Left hindlimb (tissue), 1 donor: ENCODE data around the gene TENM4.

Experiments used
- DNase-seq: peaks from one replicate; pipeline ENCODE4 v3.0.0-alpha.2; 2018

The TENM4 gene

GRCh38 chr11:79045800-79046304 lies 395.0 kb downstream of the TENM4 start:
- no peak for DNase-seq

- no peak for DNase-seq
Measured at GRCh38 chr11:79045018-79045799, 395.6 kb downstream of the TENM4 start.

- DNase-seq, result no peak
Measured at GRCh38 chr11:79044201-79044600, 396.6 kb downstream of the TENM4 start.

- DNase-seq, result no peak
Measured at GRCh38 chr11:79043726-79044125, 397.1 kb downstream of the TENM4 start.

- DNase-seq, result no peak
Measured at GRCh38 chr11:79042824-79043223, 398.0 kb downstream of the TENM4 start.

GRCh38 chr11:79040348-79040747 lies 400.5 kb downstream of the TENM4 start:
- no peak for DNase-seq

- no peak for DNase-seq
Measured at GRCh38 chr11:79039122-79039521, 401.7 kb downstream of the TENM4 start.

GRCh38 chr11:79035881-79036280 lies 404.9 kb downstream of the TENM4 start:
- DNase-seq, result no peak

GRCh38 chr11:79033833-79034232 lies 407.0 kb downstream of the TENM4 start:
- no peak for DNase-seq

- no peak for DNase-seq
Measured at GRCh38 chr11:79030448-79030847, 410.4 kb downstream of the TENM4 start.

- no peak for DNase-seq
Measured at GRCh38 chr11:79028225-79028624, 412.6 kb downstream of the TENM4 start.

- DNase-seq, result no peak
Measured at GRCh38 chr11:79026803-79027445, 413.9 kb downstream of the TENM4 start.

GRCh38 chr11:79025622-79026021 lies 415.2 kb downstream of the TENM4 start:
- no peak for DNase-seq

- no peak for DNase-seq
Measured at GRCh38 chr11:79025097-79025496, 415.7 kb downstream of the TENM4 start.

GRCh38 chr11:79022265-79022664 lies 418.6 kb downstream of the TENM4 start:
- DNase-seq, result no peak

- no peak for DNase-seq
Measured at GRCh38 chr11:79021601-79022000, 419.2 kb downstream of the TENM4 start.

- no peak for DNase-seq
Measured at GRCh38 chr11:79019975-79020374, 420.9 kb downstream of the TENM4 start.

GRCh38 chr11:79019277-79019676 lies 421.6 kb downstream of the TENM4 start:
- DNase-seq, result no peak

GRCh38 chr11:79018371-79018849 lies 422.4 kb downstream of the TENM4 start:
- no peak for DNase-seq

- DNase-seq, result no peak
Measured at GRCh38 chr11:79017811-79018210, 423.0 kb downstream of the TENM4 start.

GRCh38 chr11:79013509-79013908 lies 427.3 kb downstream of the TENM4 start:
- DNase-seq, result no peak

- DNase-seq, result no peak
Measured at GRCh38 chr11:79011357-79011756, 429.5 kb downstream of the TENM4 start.

- DNase-seq, result no peak
Measured at GRCh38 chr11:79007771-79008402, 432.9 kb downstream of the TENM4 start.

GRCh38 chr11:79006854-79007253 lies 434.0 kb downstream of the TENM4 start:
- no peak for DNase-seq
